ENCODE results near the gene CCND3.

- no peak for TF ChIP-seq POLR2AphosphoS5 (IDR thresholded peaks at IDR 0.05; ENCODE audit: low read depth, low read length)
- no peak for TF ChIP-seq ZNF703 (CRISPR knock-in tag; IDR thresholded peaks at IDR 0.05; ENCODE audit: borderline replicate concordance)
- TF ChIP-seq CEBPB (IDR thresholded peaks at IDR 0.05; ENCODE audit: borderline replicate concordance, low read depth, low read length), result no peak
- no peak for TF ChIP-seq ZNF792 (CRISPR knock-in tag; IDR thresholded peaks at IDR 0.05)
- TF ChIP-seq ZBTB46 (CRISPR knock-in tag; IDR thresholded peaks at IDR 0.05; ENCODE audit: borderline replicate concordance), result no peak
- TF ChIP-seq BHLHE40 (IDR thresholded peaks at IDR 0.05; ENCODE audit: low read length), result no peak
Observed at GRCh38 chr6:41943456-41943855, 1.8 kb upstream of the CCND3 start.
